NAMALWA (cell line): ENCODE results near the gene BICD1.
A peak's percentile ranks its signal among the peaks of the same experiment; 100 is the strongest.

Experiments used
- DNase-seq: peaks from one replicate; pipeline ENCODE4 v3.0.0-alpha.2; 2015; ENCODE audit warnings: low spot score

BICD1 gene

GRCh38 chr12:32104572-32105355, 1.9 kb upstream of the BICD1 start:
- no peak for DNase-seq

GRCh38 chr12:32105986-32106516, 596 bp upstream of the BICD1 start:
- no peak for DNase-seq

DNA sequence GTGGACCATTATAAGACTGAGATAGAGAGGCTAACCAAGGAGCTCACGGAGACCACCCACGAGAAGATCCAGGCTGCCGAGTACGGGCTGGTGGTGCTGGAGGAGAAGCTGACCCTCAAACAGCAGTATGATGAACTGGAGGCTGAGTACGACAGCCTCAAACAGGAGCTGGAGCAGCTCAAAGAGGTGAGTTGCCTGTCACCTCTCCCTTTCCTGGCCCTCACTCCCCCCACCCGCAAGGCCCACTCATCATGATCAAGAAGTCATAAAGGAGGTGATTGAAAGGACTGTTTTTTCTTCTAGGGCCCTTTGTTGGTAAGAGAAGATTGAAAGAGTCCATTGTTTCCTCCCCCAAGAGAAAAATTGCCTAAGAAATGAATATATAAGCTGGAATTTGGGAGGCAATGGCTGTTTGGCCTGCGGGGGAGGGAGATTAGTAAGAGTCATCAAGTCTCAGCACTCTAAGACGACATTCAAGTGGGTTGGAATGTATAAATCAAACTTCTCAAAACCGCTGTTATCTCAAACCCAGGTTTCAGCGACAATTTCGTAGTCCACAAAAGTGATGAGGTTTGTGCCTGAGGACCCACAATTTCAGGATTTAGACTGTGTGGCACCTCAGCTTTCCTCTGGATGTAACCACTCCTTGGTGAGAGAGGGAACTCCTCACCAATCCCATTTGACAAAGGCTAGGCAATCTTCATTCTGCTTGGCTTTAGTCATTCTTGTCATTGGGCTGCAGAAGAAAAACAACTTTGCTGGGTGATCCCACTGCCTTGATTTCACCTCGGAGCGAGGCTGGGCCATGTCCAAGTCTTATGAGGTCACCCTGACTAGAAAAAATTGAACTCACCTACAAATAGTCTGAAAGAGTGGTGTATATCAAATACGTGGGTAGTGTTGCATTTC, 966 bp downstream of the BICD1 start:
- DNase-seq, result peak; percentile 54

GRCh38 chr12:32108787-32109186, 2.1 kb downstream of the BICD1 start:
- peak; percentile 46 for DNase-seq

GRCh38 chr12:32110417-32110816, 3.8 kb downstream of the BICD1 start:
- DNase-seq, result no peak

- no peak for DNase-seq
These were observed 4.3 kb downstream of the BICD1 start for GRCh38 chr12:32110942-32111341.

GRCh38 chr12:32115404-32116104, 8.9 kb downstream of the BICD1 start:
- DNase-seq, result no peak

- DNase-seq, result no peak
These were observed 10.2 kb downstream of the BICD1 start for GRCh38 chr12:32116897-32117296.

- no peak for DNase-seq
These were observed 10.7 kb downstream of the BICD1 start for GRCh38 chr12:32117316-32117715.

DNA sequence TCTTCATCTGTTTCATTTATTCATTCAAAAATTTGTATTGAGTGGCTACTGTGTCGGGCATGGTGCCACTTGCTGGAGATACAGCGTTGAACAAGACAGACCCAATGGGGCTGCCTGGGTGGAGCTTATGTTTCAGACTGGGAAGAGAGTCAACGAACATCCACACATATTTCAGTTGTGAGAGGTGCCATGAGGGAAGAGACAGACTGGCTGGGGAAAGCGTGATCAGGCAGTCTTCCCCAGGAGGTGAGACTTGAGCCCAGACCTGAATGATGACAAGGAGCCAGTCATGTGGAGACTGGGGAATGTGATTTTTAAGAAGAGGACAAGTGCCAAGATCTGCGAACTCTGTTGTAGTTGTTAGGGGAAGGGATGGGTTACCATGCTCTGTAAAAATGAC, 12.2 kb downstream of the BICD1 start:
- DNase-seq, result no peak

DNA sequence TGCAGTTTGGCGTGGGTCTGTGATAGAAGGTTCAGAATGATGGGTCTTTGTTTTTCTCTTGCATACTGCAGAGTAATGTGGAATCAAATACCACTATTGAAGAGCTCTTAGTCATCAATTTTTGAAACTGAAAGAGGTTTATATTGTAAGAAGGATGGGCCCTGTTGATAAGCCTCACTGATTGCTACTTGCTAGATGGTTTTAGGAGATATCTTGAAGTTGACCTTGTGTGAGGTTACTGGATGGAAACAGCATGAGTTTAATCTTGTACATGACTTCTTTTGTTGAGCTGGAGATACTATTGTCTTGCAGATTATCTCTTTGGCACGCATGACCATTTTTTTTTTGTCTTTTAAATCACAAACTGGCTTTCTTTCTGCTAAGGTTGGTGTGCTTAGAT, 13.8 kb downstream of the BICD1 start:
- DNase-seq, result no peak

GRCh38 chr12:32124637-32125036, 18.0 kb downstream of the BICD1 start:
- DNase-seq, result no peak

DNA sequence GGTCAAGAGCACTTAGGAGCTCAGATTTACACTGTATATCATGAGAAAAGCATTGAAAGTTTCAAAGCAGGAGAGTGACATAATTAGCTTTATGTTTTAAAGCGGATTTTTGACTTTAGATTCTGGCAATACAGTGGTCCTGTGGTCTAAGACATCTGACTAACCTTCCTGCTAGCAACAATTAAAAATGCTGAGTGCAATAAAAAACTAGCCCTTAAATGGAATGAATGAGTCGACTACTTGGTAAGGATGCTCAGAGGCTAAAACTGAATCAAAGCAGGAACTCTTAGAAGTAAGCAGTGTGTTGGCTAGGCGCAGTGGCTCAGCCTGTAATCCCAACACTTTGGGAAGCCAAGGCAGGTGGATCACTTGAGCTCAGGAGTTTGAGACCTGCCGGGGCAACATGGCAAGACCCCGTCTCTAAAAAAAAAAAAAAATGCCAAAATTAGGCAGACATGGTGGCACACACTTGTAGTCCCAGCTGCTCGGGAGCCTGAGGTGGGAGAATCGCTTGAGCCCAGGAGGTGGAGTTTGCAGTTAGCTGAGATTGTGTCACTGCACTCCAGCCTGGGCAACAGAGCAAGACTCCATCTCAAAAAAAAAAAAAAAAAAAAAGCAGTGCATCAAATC, 18.9 kb downstream of the BICD1 start:
- no peak for DNase-seq

DNA sequence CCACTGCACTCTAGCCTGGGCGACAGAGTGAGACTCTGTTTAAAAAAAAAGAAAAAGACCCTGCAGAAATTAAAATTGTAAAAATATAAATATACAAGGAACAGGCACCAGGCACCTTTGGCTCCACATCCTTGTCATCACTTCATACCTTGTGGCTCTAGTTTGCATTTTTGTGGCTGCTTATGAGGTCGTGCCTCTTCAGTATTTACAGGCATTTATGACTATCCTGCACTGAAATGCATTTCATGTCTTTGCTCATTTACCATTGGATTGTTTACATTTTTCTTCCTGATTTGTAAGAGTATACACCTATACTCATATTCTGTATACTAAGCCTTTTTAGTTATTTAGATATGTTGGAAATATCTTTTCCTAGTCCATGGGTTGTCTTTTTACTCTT, 20.1 kb downstream of the BICD1 start:
- DNase-seq, result no peak

GRCh38 chr12:32131666-32132065, 25.0 kb downstream of the BICD1 start:
- no peak for DNase-seq

- peak; percentile 56 for DNase-seq
These were observed 27.6 kb downstream of the BICD1 start for GRCh38 chr12:32134101-32134888.

- DNase-seq, result no peak
These were observed 29.3 kb downstream of the BICD1 start for GRCh38 chr12:32135967-32136366.

DNA sequence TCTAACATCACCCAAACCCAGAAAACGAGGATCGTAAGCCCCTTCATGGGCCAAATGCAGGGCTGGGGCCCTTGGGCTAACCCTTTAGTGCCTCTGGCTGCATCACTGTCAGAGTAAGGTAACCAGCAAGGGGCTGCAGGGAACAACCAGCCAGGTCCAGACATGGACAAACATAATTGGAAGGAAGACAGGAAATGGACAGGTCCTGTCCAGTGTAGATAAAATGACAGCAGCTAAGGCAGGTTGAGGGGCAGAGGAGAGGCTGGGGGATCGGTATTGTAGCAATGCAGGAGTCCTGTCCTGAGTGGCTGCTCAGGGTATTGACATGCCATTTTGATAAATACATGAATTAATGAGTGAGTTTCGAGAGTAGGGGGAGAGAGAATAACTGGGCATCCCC, 29.8 kb downstream of the BICD1 start:
- no peak for DNase-seq

DNA sequence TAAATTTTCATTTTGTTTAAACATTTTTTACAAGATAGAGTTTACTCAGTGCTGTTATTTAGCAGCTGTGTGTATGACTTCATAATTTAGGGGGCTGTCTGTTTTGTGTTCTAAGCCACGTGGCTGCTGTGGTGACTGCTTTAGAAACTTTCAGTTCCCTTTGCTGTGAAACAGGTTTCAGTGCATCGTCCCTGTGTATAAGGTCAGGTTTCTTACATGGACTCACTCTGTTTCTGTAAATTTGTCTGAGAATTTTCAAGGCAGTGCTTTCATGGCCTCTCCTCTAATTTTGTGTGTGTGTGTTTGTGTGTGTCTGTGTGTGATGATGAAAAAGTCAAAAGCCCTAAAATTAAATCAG, 32.4 kb downstream of the BICD1 start:
- DNase-seq, result peak; percentile 97

DNA sequence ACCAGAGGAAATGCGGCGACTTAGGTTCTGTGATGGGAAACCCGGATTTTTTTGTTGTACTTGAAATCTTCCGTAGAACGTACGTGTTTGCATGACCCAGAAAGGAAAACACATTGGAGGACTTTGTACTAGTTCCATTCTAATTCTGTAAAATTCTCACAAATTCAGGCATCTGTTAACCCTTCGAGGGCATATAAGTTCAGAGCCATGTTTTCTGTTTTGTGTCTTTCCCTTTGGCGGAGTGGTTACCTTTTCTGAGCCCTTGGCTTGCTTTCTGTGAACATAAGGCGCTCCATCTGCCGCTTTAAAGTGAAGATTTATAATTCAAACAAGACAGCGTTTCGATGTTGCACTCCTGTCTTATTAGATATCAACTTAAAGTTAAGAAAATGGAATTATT, 34.2 kb downstream of the BICD1 start:
- DNase-seq, result no peak

DNA sequence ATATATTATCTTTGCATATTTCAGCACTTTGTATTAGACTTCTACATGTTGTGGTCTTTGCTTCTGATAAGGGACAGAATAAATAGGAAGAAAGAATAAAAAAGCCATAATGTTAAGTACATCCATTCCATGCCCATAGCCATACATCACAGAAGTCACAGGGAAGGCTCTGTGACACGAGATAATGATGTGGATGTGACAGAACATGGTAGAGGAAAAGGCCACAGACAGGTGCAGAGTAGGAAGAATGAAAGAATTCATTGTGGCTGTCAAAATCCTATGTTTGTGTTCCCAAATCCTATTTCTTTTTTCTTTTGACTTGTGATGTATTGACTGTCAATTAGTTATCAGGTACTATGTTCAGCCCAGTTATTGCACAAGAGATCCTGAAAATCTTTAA, 38.4 kb downstream of the BICD1 start:
- DNase-seq, result no peak
